CD4-positive, CD25-positive, alpha-beta regulatory T cell (primary cell): ENCODE measurements around the gene DAGLB. TPM values are rescaled to one million over a fixed set of nuclear protein-coding genes. Genes with fewer than 3 reads are reported as not detected.

Experiments used
- ATAC-seq, 2 donors: fragments of 150-1000 bp; cut with Tn5 transposase; one replicate each; pipeline ENCODE4 v1.10.0; 2021; ENCODE audit warnings: low read depth in 2 of 2, moderate number of reproducible peaks in 2 of 2, moderate library complexity in 1 of 2
- DNase-seq, 3 donors: peaks; one replicate each; pipeline versions ENCODE4 v3.0.0 to v3.0.0-alpha.2; 2012 to 2022; ENCODE audit warnings: mixed read lengths in 1 of 3
- H3K27ac ChIP-seq: one replicate; pipeline ENCODE4 v1.7.0; 2013; ENCODE audit warnings: mild to moderate bottlenecking, low read length; ENCODE audit not compliant: insufficient read depth, poor library complexity, severe bottlenecking
- H3K27me3 ChIP-seq: one replicate; pipeline ENCODE4 v1.7.0; 2013; ENCODE audit warnings: low read length; ENCODE audit not compliant: control insufficient read depth, insufficient read depth
- H3K36me3 ChIP-seq: one replicate; pipeline ENCODE4 v1.7.0; 2013; ENCODE audit warnings: mild to moderate bottlenecking, low read length, moderate library complexity; ENCODE audit not compliant: control insufficient read depth, insufficient read depth
- H3K4me1 ChIP-seq: 2 replicates; pipeline ENCODE4 v1.7.0; 2013; ENCODE audit warnings: mild to moderate bottlenecking, low read length; ENCODE audit not compliant: insufficient read depth, control insufficient read depth, poor library complexity, severe bottlenecking
- H3K4me3 ChIP-seq: one replicate; pipeline ENCODE4 v1.7.0; 2013; ENCODE audit warnings: low read depth, mild to moderate bottlenecking, low read length, moderate library complexity
- H3K9me3 ChIP-seq, 2 experiments: 1 replicate in 1 of 2; 2 replicates in 1 of 2; pipeline ENCODE4 v1.7.0; 2013; ENCODE audit warnings: low read length in 2 of 2, mild to moderate bottlenecking in 1 of 2, moderate library complexity in 1 of 2; ENCODE audit not compliant: control insufficient read depth in 2 of 2
- H3K27ac Mint-ChIP-seq, 3 donors: one replicate each; pipeline ENCODE4 v1.8.0; 2020 to 2022; ENCODE audit warnings: mild to moderate bottlenecking in 3 of 3, mixed read lengths in 3 of 3, moderate library complexity in 2 of 3
- H3K27me3 Mint-ChIP-seq: one replicate; pipeline ENCODE4 v1.8.0; 2022; ENCODE audit warnings: mild to moderate bottlenecking, mixed read lengths
- H3K36me3 Mint-ChIP-seq: one replicate; pipeline ENCODE4 v1.8.0; 2020; ENCODE audit warnings: mixed read lengths
- H3K4me1 Mint-ChIP-seq, 4 donors: one replicate each; pipeline ENCODE4 v1.8.0; 2020 to 2022; ENCODE audit warnings: mixed read lengths in 4 of 4, mild to moderate bottlenecking in 1 of 4
- H3K4me3 Mint-ChIP-seq, 4 donors: one replicate each; pipeline ENCODE4 v1.8.0; 2020 to 2022; ENCODE audit warnings: mild to moderate bottlenecking in 4 of 4, mixed read lengths in 4 of 4, moderate library complexity in 3 of 4
- H3K9me3 Mint-ChIP-seq, 7 donors: one replicate each; pipeline ENCODE4 v1.8.0; 2020 to 2022; ENCODE audit warnings: mixed read lengths in 7 of 7, mild to moderate bottlenecking in 3 of 7, moderate library complexity in 2 of 7
- polyA plus RNA-seq, 4 donors: library from polyadenylated mRNA; unstranded; fragments of 300-500 nt; fragmentation: Illumina TruSeq; gene quantifications; one replicate each; pipeline ENCODE4 v1.2.3, GENCODE V29; 2021
- total RNA-seq: library from RNA; stranded (reverse); gene quantifications from one replicate; pipeline ENCODE4 v1.2.3, GENCODE V29; 2022

Gene DAGLB
- total and polyA plus RNA-seq, 5 donors from 2014 or later: 5.9 to 33.2 (median 12.0) TPM

- Histone ChIP-seq H3K4me3 (no peak overlapping the region), H3K9me3 (peaks cover 0 to 2% of the 10 kb centered on the region in 2 experiments), H3K4me1 (peaks cover 19% of the 10 kb centered on the region), H3K36me3 (no peaks in the 10 kb centered on the region), H3K27ac (no peak overlapping the region), H3K27me3 (no peaks in the 10 kb centered on the region)
- Mint-ChIP-seq H3K4me1 (peaks cover 8 to 19% (median 13%) of the 10 kb centered on the region in 4 donors), H3K27ac (no peak overlapping the region), H3K36me3 (no peaks in the 10 kb centered on the region), H3K4me3 (peak overlapping the region in 1 of 4 donors; percentile 87), H3K27me3 (peaks cover 7% of the 10 kb centered on the region), H3K9me3 (no peaks in the 10 kb centered on the region)
- ATAC-seq (no peak), DNase-seq (no peak)
Measured at GRCh38 chr7:6487184-6487545, 39.4 kb upstream of the DAGLB start.

- no peaks in the 10 kb centered on the region for H3K9me3 Mint-ChIP-seq
- ATAC-seq (no peak), DNase-seq (no peak)
- peak overlapping the region in 1 of 4 donors; percentile 87 for H3K4me3 Mint-ChIP-seq
- H3K27me3 ChIP-seq: no peaks in the 10 kb centered on the region
- H3K9me3 ChIP-seq: peaks cover 0 to 2% of the 10 kb centered on the region in 2 experiments
- no peak overlapping the region for H3K4me3 ChIP-seq
- no peaks in the 10 kb centered on the region for H3K36me3 ChIP-seq
- peaks cover 4% of the 10 kb centered on the region for H3K27me3 Mint-ChIP-seq
- peaks cover 11 to 23% (median 14%) of the 10 kb centered on the region in 4 donors for H3K4me1 Mint-ChIP-seq
- H3K27ac ChIP-seq: no peak overlapping the region
- no peak overlapping the region for H3K27ac Mint-ChIP-seq
- H3K4me1 ChIP-seq: peaks cover 20% of the 10 kb centered on the region
- no peaks in the 10 kb centered on the region for H3K36me3 Mint-ChIP-seq
Measured at GRCh38 chr7:6486438-6487183, 38.9 kb upstream of the DAGLB start.

GRCh38 chr7:6482743-6483119 is 35.0 kb upstream of the DAGLB start:
- ATAC-seq (no peak), DNase-seq (no peak)
- H3K4me3 Mint-ChIP-seq: peak overlapping the region; percentile 96 to 100 (median 97)
- H3K36me3 ChIP-seq: no peaks in the 10 kb centered on the region
- H3K27me3 Mint-ChIP-seq: peaks cover 4% of the 10 kb centered on the region
- peaks cover 4% of the 10 kb centered on the region for H3K36me3 Mint-ChIP-seq
- H3K4me1 Mint-ChIP-seq: peaks cover 29 to 62% (median 38%) of the 10 kb centered on the region in 4 donors
- no peaks in the 10 kb centered on the region for H3K9me3 ChIP-seq
- H3K27me3 ChIP-seq: no peaks in the 10 kb centered on the region
- peaks cover 30% of the 10 kb centered on the region for H3K4me1 ChIP-seq
- peak overlapping the region; percentile 48 to 96 (median 93) for H3K27ac Mint-ChIP-seq
- H3K9me3 Mint-ChIP-seq: no peaks in the 10 kb centered on the region
- peak overlapping the region; percentile 62 for H3K4me3 ChIP-seq
- peak overlapping the region; percentile 68 for H3K27ac ChIP-seq

GRCh38 chr7:6482307-6482706 is 34.6 kb upstream of the DAGLB start:
- no peaks in the 10 kb centered on the region for H3K36me3 ChIP-seq
- peak overlapping the region; percentile 68 for H3K27ac ChIP-seq
- peaks cover 30% of the 10 kb centered on the region for H3K4me1 ChIP-seq
- H3K27ac Mint-ChIP-seq: peak overlapping the region in 2 of 3 donors; percentile 80 to 93
- peak overlapping the region; percentile 96 to 100 (median 97) for H3K4me3 Mint-ChIP-seq
- ATAC-seq (no peak), DNase-seq (no peak)
- H3K4me1 Mint-ChIP-seq: peaks cover 33 to 66% (median 43%) of the 10 kb centered on the region in 4 donors
- H3K9me3 Mint-ChIP-seq: no peaks in the 10 kb centered on the region
- H3K27me3 Mint-ChIP-seq: peaks cover 4% of the 10 kb centered on the region
- H3K4me3 ChIP-seq: peak overlapping the region; percentile 62
- no peaks in the 10 kb centered on the region for H3K27me3 ChIP-seq
- H3K9me3 ChIP-seq: no peaks in the 10 kb centered on the region
- H3K36me3 Mint-ChIP-seq: peaks cover 4% of the 10 kb centered on the region

DNA sequence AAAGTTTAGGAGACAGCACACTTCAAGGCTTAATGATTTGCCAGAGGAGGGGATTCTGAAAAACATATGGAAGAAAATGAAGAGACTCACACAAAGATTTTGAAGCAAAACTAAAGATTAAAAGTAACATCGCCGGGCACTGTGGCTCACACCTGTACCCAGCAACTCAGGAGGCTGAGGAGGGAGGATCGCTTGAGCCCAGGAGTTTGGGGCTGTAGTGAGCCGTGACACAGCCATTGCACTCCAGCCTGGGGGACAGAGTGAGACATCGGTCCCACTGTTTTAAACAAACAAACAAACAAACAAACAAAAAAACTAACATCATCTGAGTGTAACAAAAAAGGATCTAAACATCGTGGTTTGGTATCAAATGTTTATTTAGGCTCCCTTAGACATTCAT is 33.7 kb upstream of the DAGLB start:
- Mint-ChIP-seq H3K4me1 (peaks cover 34 to 75% (median 47%) of the 10 kb centered on the region in 4 donors), H3K9me3 (no peaks in the 10 kb centered on the region), H3K4me3 (peak overlapping the region; percentile 67 to 100 (median 76)), H3K27me3 (peaks cover 4% of the 10 kb centered on the region), H3K36me3 (peaks cover 4% of the 10 kb centered on the region), H3K27ac (no peak overlapping the region)
- no peak overlapping the region for H3K27ac ChIP-seq
- H3K4me1 ChIP-seq: peaks cover 30% of the 10 kb centered on the region
- peaks cover 4% of the 10 kb centered on the region for H3K36me3 ChIP-seq
- no peak for DNase-seq
- ATAC-seq: no peak
- no peak overlapping the region for H3K4me3 ChIP-seq
- H3K27me3 ChIP-seq: no peaks in the 10 kb centered on the region
- H3K9me3 ChIP-seq: no peaks in the 10 kb centered on the region

DNA sequence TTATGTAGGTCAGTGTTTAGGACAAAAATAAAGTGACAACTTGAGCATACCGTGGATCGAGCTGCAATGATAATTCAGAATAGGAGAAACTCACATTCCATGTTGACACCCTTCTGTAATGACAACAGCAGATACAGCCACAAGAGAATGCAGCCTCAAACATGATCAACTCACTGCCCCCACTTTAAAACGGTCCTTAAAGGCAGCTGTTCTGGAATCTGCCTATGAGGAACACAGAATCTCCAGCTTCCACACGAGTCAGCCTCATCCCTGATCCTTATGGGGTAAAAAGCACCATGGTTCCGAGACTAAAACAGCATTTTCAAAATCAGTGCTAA is 32.5 kb upstream of the DAGLB start:
- peaks cover 4% of the 10 kb centered on the region for H3K36me3 Mint-ChIP-seq

DNA sequence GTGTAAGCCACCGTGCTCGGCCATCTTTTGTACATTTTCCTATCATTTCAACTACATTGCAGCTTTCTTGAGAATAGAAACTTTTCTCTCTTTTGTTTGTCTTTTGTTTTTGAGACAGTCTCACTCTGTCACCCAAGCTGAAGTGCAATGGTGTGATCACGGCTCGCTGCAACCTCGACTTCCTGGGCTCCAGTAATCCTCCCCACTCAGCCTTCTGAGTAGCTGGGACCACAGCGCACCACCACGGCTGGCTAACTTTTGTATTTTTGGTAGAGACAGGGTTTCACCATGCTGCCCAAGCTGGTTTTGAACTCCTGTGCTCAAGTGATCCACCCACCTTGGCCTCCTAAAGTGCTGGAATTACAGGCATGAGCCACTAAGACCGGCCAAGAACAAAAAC is 31.3 kb upstream of the DAGLB start:
- H3K27me3 ChIP-seq: no peaks in the 10 kb centered on the region
- H3K4me3 ChIP-seq: no peak overlapping the region
- Mint-ChIP-seq H3K9me3 (no peaks in the 10 kb centered on the region), H3K36me3 (peaks cover 8% of the 10 kb centered on the region), H3K4me3 (peak overlapping the region in 3 of 4 donors; percentile 21 to 49 (median 38)), H3K27me3 (no peaks in the 10 kb centered on the region), H3K4me1 (peaks cover 37 to 81% (median 51%) of the 10 kb centered on the region in 4 donors), H3K27ac (peak overlapping the region in 1 of 3 donors; percentile 38)
- H3K36me3 ChIP-seq: peaks cover 11% of the 10 kb centered on the region
- H3K9me3 ChIP-seq: no peaks in the 10 kb centered on the region
- DNase-seq: peak in 1 of 3 donors; percentile 67
- ATAC-seq: no peak
- peaks cover 24% of the 10 kb centered on the region for H3K4me1 ChIP-seq
- H3K27ac ChIP-seq: no peak overlapping the region

More for the DNA sequence above, 32.5 kb upstream of the DAGLB start:
- Histone ChIP-seq H3K36me3 (peaks cover 8% of the 10 kb centered on the region), H3K27me3 (no peaks in the 10 kb centered on the region), H3K27ac (no peak overlapping the region), H3K4me1 (peaks cover 30% of the 10 kb centered on the region), H3K4me3 (peak overlapping the region; percentile 2), H3K9me3 (no peaks in the 10 kb centered on the region)
- no peak for DNase-seq
- peak overlapping the region in 2 of 3 donors; percentile 1 to 38 for H3K27ac Mint-ChIP-seq
- peak overlapping the region; percentile 22 to 100 (median 59) for H3K4me3 Mint-ChIP-seq
- peaks cover 39 to 86% (median 50%) of the 10 kb centered on the region in 4 donors for H3K4me1 Mint-ChIP-seq
- no peak for ATAC-seq
- H3K9me3 Mint-ChIP-seq: no peaks in the 10 kb centered on the region
- H3K27me3 Mint-ChIP-seq: peaks cover 4% of the 10 kb centered on the region

GRCh38 chr7:6478186-6478585 is 30.4 kb upstream of the DAGLB start:
- peaks cover 21% of the 10 kb centered on the region for H3K4me1 ChIP-seq
- peaks cover 8% of the 10 kb centered on the region for H3K36me3 Mint-ChIP-seq
- H3K4me3 ChIP-seq: no peak overlapping the region
- H3K9me3 Mint-ChIP-seq: no peaks in the 10 kb centered on the region
- ATAC-seq (no peak), DNase-seq (no peak)
- peaks cover 20% of the 10 kb centered on the region for H3K36me3 ChIP-seq
- H3K4me3 Mint-ChIP-seq: peak overlapping the region in 1 of 4 donors; percentile 22
- no peak overlapping the region for H3K27ac ChIP-seq
- no peaks in the 10 kb centered on the region for H3K27me3 Mint-ChIP-seq
- H3K27ac Mint-ChIP-seq: peak overlapping the region in 1 of 3 donors; percentile 3
- no peaks in the 10 kb centered on the region for H3K9me3 ChIP-seq
- H3K27me3 ChIP-seq: no peaks in the 10 kb centered on the region
- peaks cover 39 to 81% (median 52%) of the 10 kb centered on the region in 4 donors for H3K4me1 Mint-ChIP-seq
